GM18907 (cell line): ENCODE measurements around the gene BACH2.
"Not testable (repeated sequence)": the region's sequence is repeated elsewhere in the genome, so short reads cannot be mapped to it uniquely, and the experiment has no call there.

Source experiments
- ATAC-seq: cut with Tn5 transposase; IDR thresholded peaks from one replicate; pipeline ENCODE4 v1.9.1; 2021; ENCODE audit warnings: mild to moderate bottlenecking, moderate library complexity; ENCODE audit not compliant: unreplicated experiment

BACH2 gene

DNA sequence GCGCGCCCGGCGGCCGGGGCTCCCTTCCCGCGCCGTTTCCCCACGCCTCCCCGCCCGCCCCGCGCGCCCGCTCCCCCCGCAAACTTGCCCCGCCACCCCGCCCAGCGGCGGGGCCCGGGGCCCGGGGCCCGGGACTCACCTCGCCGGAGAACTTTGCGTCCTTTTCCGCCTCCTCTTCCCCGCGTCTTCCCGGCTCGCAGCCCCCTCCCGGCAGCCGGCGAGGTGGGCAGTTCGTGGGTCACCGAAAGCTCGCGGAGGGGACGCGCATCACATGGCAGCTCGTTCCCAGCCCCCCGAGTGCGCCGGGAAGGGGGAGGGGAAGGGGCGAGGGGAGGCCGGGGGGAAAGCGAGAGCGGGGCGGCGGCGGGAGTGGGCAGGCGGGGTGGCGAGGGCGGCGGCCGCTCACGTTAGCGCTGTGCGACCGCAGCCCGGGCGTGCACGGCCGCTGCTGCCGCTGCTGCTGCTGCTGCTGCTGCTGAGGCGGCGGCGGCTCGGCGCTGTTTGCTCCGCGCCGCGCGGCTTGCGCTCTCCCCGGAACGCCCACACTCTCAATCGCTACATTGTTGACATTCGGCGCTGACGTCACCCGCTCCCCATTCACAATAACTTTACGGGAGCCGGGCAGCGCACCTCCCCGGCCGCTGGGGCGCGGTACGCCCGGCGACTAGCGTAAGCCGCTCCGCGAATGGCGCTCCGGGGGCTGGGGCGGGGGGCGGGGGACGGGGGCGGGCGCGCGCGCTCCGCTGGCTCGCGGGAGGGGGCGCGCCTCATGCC lies at the start of gene BACH2:
BACH2 (minus strand) TSS at position 503 of the 774 bp plus-strand sequence. CDS start 287,999 bp downstream, outside the sequence.
- peak; percentile 79 for ATAC-seq

GRCh38 chr6:90343576-90343975 lies 46.9 kb upstream of the BACH2 start:
- ATAC-seq, result no peak

- ATAC-seq, result no peak
Observed at GRCh38 chr6:90338409-90338808, 41.8 kb upstream of the BACH2 start.

GRCh38 chr6:90336388-90336947 lies 39.8 kb upstream of the BACH2 start:
- no peak for ATAC-seq

GRCh38 chr6:90333928-90334327 lies 37.3 kb upstream of the BACH2 start:
- ATAC-seq, result no peak

GRCh38 chr6:90332978-90333543 lies 36.4 kb upstream of the BACH2 start:
- not testable (repeated sequence) for ATAC-seq

GRCh38 chr6:90329386-90330077 lies 32.9 kb upstream of the BACH2 start:
- no peak for ATAC-seq

DNA sequence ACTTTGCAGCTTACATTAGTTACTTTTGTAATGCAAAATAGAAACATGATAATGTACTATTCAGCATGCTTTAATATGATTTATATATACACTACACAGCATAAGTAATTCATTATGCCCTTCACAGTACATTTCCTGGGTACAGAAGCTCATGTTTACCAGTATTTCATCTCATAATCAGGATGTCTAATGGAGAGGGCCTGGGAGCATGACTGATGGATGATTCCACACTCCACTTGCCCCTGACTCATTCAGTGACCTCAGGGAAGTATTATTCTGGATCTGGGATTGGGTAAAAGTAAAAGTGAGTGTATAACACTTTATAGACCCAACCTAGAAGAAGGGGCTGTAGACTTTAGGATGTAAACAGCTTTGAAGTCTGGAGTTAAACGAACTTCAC lies 31.4 kb upstream of the BACH2 start:
- no peak for ATAC-seq

- ATAC-seq, result no peak
Observed at GRCh38 chr6:90326404-90327057, 29.9 kb upstream of the BACH2 start.

DNA sequence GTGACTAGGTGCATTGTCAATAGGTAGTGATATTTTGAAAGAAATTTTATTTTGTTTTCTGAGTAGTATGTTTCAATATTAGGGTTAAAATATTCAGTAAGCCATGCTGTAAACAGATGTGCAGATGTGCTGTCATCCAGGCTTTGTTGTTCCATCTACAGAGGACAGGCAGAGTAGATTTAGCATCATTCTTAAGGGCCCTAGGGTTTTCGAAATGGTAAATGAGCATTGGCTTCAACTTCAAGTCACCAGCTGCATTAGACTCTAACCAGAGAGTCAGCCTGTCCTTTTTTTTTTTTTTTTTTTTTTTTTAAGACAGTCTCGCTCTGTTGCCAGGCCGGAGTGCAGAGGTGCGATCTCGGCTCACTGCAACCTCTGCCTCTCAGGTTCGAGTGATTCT lies 27.1 kb upstream of the BACH2 start:
- no peak for ATAC-seq

DNA sequence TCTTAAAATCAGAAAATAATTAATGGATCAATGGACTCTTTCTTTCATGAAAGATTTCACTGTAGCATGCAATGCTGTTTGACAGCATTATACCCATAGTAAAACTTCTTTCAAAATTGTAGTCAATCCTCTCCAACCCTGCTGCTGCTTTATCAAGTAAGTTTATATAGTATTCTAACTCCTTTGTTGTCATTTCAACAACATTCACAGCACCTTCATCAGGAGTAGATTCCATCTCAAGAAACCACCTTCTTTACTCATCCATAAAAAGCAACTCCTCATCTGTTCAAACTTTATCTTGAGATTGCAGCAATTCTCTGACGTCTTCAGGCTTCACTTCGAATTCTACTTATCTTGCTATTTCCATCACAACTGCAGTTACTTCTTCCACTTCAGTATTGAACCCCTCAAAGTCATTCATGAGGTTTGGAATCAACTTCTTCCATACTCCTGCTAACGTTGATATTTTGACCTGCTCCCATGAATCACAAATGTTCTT lies 26.4 kb upstream of the BACH2 start:
- no peak for ATAC-seq

DNA sequence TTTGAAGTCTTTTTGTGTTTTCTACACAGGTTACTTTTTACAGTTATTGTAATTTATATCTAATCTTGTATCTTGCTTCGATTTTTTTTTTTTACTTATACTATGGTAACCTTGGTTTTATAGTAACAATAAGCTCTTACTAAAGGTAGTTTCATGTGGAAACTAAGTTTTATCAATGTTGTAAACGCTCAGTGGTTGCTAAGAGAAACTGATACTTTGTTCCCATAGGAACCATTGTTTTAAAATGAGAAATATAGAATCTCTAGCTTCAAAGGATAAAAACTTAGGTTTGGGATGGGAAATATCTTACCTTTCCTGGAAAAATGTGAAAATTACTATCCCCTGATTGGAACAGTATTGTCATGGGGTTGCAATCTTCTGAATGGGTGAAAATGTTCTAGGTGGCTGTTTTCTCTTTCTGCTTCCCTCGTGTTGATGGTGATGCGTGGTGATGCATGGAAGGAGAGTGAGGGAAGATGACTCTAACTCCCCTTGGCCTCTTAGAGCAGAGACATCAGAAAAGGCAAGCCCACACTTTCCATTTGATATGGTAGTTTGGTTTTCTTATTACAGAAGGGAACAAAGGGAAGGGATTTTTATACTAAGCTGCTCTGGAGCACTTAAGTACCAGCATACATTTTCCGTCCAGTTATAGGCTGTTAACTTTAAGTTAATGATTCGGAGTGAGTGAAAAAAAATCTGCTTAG lies 23.5 kb upstream of the BACH2 start:
- no peak for ATAC-seq

DNA sequence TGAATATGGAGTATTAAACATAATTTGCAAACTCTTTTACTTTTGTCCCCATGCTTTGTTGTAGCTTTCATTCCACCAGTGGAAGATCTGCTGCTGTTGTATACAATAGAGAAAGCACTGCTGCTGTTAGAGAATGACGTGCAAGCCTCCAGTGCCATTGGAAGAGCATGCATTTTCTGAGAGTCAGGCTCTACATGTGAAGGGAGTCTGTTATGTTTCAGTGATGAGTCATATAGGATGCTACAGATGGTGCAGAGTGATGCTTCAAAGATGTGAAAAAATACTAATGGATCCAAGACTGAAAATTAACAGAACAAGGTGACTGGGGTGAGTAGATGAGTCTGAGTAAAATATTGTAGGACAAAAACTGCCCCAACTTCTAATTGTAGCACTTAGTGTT lies 22.4 kb upstream of the BACH2 start:
- ATAC-seq, result no peak

- ATAC-seq, result no peak
Observed at GRCh38 chr6:90315986-90316385, 19.3 kb upstream of the BACH2 start.

DNA sequence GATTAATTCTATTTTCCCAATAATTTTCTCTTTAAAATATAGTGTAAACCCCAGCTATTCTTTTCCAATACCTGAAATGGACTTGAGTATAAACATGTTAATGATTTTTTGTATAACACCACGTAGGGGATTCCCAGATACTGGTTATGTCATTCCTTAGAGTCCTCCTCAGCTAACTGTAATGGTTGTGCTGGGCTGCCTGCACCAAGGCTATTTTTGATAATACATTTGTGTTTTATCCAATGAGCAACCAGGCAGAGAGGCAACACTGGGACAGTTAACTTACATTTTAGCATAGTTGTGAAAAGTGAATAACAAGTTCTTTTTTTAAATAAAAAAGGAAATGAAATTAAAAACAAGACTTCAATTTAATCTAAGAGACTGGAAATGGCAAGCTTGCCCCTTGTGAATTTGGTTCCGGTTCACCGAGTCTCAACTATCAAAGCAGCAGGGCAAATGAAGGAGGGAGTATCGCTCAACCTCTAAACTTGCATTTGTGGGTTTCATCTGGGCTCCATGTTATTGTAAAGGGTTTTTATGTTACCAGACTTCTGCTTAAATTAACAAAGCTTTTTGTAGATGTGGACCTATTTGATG lies 18.8 kb upstream of the BACH2 start:
- ATAC-seq, result no peak

DNA sequence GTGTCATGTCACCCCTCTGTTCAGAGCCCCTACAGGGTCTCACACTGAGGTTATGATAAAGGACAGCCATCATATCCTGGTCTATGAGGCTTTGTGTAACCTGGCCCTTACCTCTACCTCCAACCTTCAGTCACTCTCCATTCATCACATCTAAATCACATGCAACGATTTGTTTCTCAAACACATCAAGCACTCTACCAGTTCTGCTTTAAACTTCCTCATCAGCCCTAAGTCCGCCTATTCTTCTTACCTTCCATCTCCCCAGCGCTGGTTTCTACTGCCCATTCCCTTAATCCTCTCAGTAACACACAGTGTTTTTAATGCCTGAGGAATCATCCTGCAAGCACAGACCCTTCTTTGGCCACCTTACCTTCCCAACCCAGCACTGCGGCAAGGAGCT lies 17.9 kb upstream of the BACH2 start:
- no peak for ATAC-seq

GRCh38 chr6:90311569-90311968 lies 14.9 kb upstream of the BACH2 start:
- no peak for ATAC-seq

- ATAC-seq, result no peak
Observed at GRCh38 chr6:90305800-90306448, 9.3 kb upstream of the BACH2 start.

DNA sequence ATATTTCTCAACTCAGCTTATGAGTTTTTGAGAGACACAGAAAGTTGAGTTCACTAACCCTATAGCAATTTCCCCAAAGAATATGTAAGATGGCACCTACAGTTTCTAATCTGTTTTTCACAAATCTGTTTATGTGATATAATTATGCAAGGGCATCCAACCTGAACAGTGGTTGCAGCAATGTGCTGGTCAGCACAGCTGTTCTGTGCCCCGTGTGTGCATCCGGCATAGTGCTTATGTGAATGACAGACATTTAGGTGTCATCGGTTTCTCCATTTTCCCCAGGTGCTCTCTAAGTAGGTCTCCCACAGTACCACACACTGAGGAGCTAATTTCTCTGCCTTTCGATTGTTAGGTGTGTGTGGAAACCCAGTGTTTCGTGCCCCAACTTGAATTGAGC lies 7.7 kb upstream of the BACH2 start:
- ATAC-seq, result no peak

- ATAC-seq, result no peak
Observed at GRCh38 chr6:90303039-90303438, 6.4 kb upstream of the BACH2 start.
